A673 (cell line): Measurements from ENCODE around the gene FOXN3. TPM values are rescaled to one million over a fixed set of nuclear protein-coding genes. Genes with fewer than 3 reads are reported as not detected.

Experiments used
- BruUV-seq: library from RNA; stranded (reverse); fragments of 400-500 nt; replicated peaks from 2 replicates; lab custom pipeline; 2021; lab: Mats Ljungman, UMichigan
- CTCF ChIA-PET: fragments of 300-600 bp; sonication (Branson Sonifier 250); formaldehyde crosslinking; loops from one replicate; lab custom pipeline; 2022; ENCODE audit warnings: antibody characterized with exemption; lab: Charles Lee
- POLR2A ChIA-PET: fragments of 300-600 bp; sonication (Branson Sonifier 250); formaldehyde crosslinking; loops from one replicate; lab custom pipeline; 2022; ENCODE audit warnings: antibody characterized with exemption; ENCODE audit not compliant: low non-redundant PET; lab: Charles Lee
- DNase-seq: peaks from one replicate; pipeline ENCODE4 v3.0.0-alpha.2; 2015; ENCODE audit warnings: low spot score
- H3K27ac ChIP-seq: fragments of 200-600 bp; sonication (generic); 2 replicates; pipeline ENCODE4 v1.5.1; 2016; ENCODE audit warnings: mixed run types, low read depth, mild to moderate bottlenecking, mixed read lengths, antibody characterized with exemption, low read length; ENCODE audit not compliant: poor library complexity, severe bottlenecking
- H3K27me3 ChIP-seq: fragments of 200-600 bp; sonication (generic); replicated peaks from 2 replicates; pipeline ENCODE4 v1.6.1; 2017; ENCODE audit warnings: mixed run types, low read depth, mild to moderate bottlenecking, mixed read lengths, antibody characterized with exemption, low read length; ENCODE audit not compliant: insufficient read depth, poor library complexity
- H3K36me3 ChIP-seq: fragments of 200-600 bp; sonication (generic); 2 replicates; pipeline ENCODE4 v1.6.1; 2016; ENCODE audit warnings: mixed run types, mild to moderate bottlenecking, mixed read lengths, antibody characterized with exemption, low read length; ENCODE audit not compliant: insufficient read depth, poor library complexity, severe bottlenecking
- H3K4me1 ChIP-seq: fragments of 200-600 bp; sonication (generic); 2 replicates; pipeline ENCODE4 v1.6.1; 2017; ENCODE audit warnings: mixed run types, mild to moderate bottlenecking, mixed read lengths, antibody characterized with exemption, low read length; ENCODE audit not compliant: insufficient read depth, poor library complexity, severe bottlenecking
- H3K4me3 ChIP-seq: fragments of 200-600 bp; sonication (generic); 2 replicates; pipeline ENCODE4 v1.5.1; 2016; ENCODE audit warnings: low read depth, mixed run types, mild to moderate bottlenecking, mixed read lengths, low read length; ENCODE audit not compliant: poor library complexity, severe bottlenecking
- H3K9me3 ChIP-seq: fragments of 200-600 bp; sonication (generic); 2 replicates; pipeline ENCODE4 v1.6.1; 2016; ENCODE audit warnings: mixed run types, low read depth, mild to moderate bottlenecking, mixed read lengths, antibody characterized with exemption, low read length; ENCODE audit not compliant: poor library complexity, severe bottlenecking
- CTCF ChIP-seq: fragments of 300-800, 200-600 bp; sonication (generic); conservative IDR thresholded peaks from 2 replicates; pipeline ENCODE4 v1.5.1; 2017; ENCODE audit warnings: low read depth, mild to moderate bottlenecking, antibody characterized with exemption, low read length, moderate library complexity, mixed read lengths
- EZH2 ChIP-seq: fragments of 200-600 bp; sonication (generic); IDR thresholded peaks from 2 replicates; pipeline ENCODE4 v1.6.1; 2017; ENCODE audit warnings: borderline replicate concordance, low read depth, mild to moderate bottlenecking, mixed read lengths, antibody characterized with exemption, low read length; ENCODE audit not compliant: poor library complexity, severe bottlenecking
- intact Hi-C: fragments of 100-400 bp; cut with micrococcal nuclease; formaldehyde crosslinking; loops from one replicate; pipeline ENCODE4 v1.10.0; 2022; ENCODE audit not compliant: unreplicated experiment
- total RNA-seq: library from RNA; stranded (reverse); gene quantifications from 2 replicates; pipeline ENCODE4 v1.2.3, GENCODE V29; 2021

The FOXN3 gene
- total RNA-seq, 1 experiment from 2014 or later, result 15.3 TPM

- POLR2A ChIA-PET, result no interaction called here
- CTCF ChIA-PET, result no interaction called here
- DNase-seq, result no peak
Measured at GRCh38 chr14:89342049-89342448, 75.0 kb downstream of the FOXN3 start.

GRCh38 chr14:89340200-89341181 is 76.5 kb downstream of the FOXN3 start:
- TF ChIP-seq EZH2, result no peak
- no peak for TF ChIP-seq CTCF
- Histone ChIP-seq H3K4me1 (peaks cover 11% of the 10 kb centered on the region), H3K36me3 (no peaks in the 10 kb centered on the region), H3K27ac (no peak overlapping the region), H3K27me3 (no peaks in the 10 kb centered on the region), H3K9me3 (no peaks in the 10 kb centered on the region), H3K4me3 (no peak overlapping the region)
- POLR2A ChIA-PET, result no interaction called here
- no peak for DNase-seq
- intact Hi-C loops, result no loop called here
- CTCF ChIA-PET, result interaction anchor here (0.7 kb wide), 1 partner anchor 163 kb away, joined by 3 read pairs; no protein-coding TSS in a partner anchor
- no TSS peak for BruUV-seq

More at GRCh38 chr14:89342049-89342448, 75.0 kb downstream of the FOXN3 start:
- H3K9me3 ChIP-seq, result no peaks in the 10 kb centered on the region
- no peaks in the 10 kb centered on the region for H3K27me3 ChIP-seq
- H3K4me3 ChIP-seq, result no peak overlapping the region
- no peak overlapping the region for H3K27ac ChIP-seq
- intact Hi-C loops, result no loop called here
- peaks cover 11% of the 10 kb centered on the region for H3K4me1 ChIP-seq
- TF ChIP-seq EZH2 (no peak), CTCF (no peak)
- no peaks in the 10 kb centered on the region for H3K36me3 ChIP-seq
- no TSS peak for BruUV-seq

GRCh38 chr14:89339579-89339978 is 77.5 kb downstream of the FOXN3 start:
- intact Hi-C loops, result no loop called here
- no TSS peak for BruUV-seq
- POLR2A ChIA-PET, result no interaction called here

More at GRCh38 chr14:89339579-89339978, 77.5 kb downstream of the FOXN3 start:
- DNase-seq, result no peak
- TF ChIP-seq CTCF (no peak), EZH2 (no peak)
- Histone ChIP-seq H3K27ac (no peak overlapping the region), H3K4me3 (no peak overlapping the region), H3K27me3 (no peaks in the 10 kb centered on the region), H3K9me3 (no peaks in the 10 kb centered on the region), H3K36me3 (no peaks in the 10 kb centered on the region), H3K4me1 (peaks cover 11% of the 10 kb centered on the region)
- CTCF ChIA-PET, result interaction anchor here (0.7 kb wide), 1 partner anchor 162 kb away, joined by 3 read pairs; no protein-coding TSS in a partner anchor
